GM18858 (cell line): ENCODE measurements around the gene DEDD2.

Experiments
- ATAC-seq: cut with Tn5 transposase; IDR thresholded peaks from one replicate; pipeline ENCODE4 v1.9.1; 2021; ENCODE audit not compliant: unreplicated experiment

The DEDD2 gene

GRCh38 chr19:42229301-42229854 lies 11.9 kb upstream of the DEDD2 start:
- ATAC-seq, result no peak

GRCh38 chr19:42228641-42229040 lies 11.2 kb upstream of the DEDD2 start:
- no peak for ATAC-seq

GRCh38 chr19:42226886-42227285 lies 9.4 kb upstream of the DEDD2 start:
- ATAC-seq, result no peak

GRCh38 chr19:42225718-42226292 lies 8.3 kb upstream of the DEDD2 start:
- no peak for ATAC-seq

DNA sequence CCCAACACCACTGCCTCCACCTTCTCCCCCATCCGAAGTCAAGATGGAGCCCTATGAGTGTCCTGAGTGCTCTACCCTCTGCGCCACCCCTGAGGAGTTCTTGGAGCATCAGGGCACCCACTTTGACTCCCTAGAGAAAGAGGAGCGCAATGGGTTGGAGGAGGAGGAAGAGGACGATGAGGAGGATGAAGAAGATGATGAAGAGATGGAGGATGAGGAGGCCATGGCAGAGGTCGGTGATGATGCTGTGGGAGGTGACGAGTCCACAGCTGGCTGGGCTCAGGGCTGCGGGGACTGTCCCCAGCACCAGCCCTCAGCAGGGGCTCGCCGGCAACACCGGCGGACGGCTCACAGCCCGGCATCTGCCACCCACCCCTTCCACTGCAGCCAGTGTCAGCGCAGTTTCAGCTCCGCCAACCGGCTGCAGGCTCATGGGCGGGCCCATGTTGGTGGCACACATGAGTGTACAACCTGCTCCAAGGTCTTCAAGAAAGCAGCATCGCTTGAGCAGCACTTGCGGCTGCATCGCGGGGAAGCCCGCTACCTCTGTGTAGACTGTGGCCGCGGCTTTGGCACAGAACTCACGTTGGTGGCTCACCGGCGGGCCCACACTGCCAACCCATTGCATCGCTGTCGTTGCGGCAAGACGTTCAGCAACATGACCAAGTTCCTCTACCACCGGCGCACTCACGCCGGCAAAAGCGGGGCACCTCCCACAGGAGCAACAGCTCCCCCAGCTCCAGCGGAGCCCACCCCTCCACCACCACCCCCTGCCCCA lies 7.7 kb upstream of the DEDD2 start:
- no peak for ATAC-seq

DNA sequence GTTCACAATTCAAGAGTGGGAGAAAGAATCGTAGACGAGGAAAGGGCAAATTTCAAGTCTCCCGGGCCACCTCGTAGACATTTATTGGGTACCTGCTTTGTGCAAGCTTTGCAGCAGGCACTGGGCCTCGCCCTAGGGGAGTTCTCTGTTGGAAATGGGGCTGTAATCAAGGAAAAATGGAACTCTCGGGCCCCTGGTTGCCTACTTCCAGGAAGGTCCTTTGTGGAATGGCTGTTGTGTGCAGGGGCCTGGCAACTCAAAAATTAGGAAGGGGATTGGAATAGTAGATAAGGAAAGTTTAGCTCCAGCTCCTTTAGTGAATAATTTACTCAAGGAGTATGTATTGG lies 3.2 kb upstream of the DEDD2 start:
- ATAC-seq, result no peak

DNA sequence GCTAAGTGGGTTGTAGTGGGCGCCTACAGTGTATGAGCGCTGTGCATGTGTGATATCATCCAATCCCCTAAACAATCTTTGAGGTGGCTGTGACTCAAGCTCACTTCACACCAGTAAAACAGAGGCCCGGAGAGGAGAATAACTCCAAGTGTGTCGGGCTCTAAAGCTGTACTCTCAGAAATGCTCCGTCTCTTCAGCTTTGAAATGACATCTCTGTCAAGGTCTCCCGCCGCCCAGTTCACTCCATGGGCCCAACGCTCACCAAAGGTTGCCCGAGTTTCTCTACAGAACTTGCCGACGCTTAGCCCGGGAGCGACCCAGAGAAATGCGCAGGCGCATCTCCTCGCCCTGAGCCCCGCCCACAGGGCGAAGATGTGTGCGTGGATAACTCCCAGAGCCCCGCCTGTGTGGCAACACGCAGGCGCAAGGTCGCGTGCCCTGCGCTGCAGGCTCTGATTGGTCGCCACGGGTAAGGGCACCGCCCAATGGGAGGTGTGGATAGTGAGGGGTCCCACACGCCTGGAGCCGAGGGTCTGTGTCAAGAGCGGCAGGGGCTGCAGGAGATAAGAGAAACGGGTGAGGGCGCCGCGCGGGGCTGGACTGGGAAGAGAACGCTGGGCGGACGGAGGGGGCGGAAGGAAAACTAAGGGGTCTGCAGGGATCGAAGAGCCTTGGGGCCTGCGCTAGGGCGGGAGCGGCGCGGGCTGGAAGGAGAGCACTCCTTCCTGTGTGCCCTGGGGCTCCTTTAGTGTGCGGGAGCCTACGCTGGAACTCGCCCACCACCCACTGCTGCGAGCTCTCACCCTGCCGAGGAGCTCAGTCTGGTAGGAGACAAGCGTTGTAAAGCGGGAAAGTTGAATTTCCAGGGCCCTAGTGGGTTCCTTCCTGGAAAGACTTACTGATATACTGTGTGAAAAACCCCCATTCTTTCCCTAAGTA lies 2.6 kb upstream of the DEDD2 start, which contains the start of gene ZNF526:
Gene ZNF526, plus strand, starts transcription at position 501 of the 939 bp plus-strand sequence. CDS start 4,092 bp downstream, outside the sequence.
- peak; percentile 76 for ATAC-seq

DNA sequence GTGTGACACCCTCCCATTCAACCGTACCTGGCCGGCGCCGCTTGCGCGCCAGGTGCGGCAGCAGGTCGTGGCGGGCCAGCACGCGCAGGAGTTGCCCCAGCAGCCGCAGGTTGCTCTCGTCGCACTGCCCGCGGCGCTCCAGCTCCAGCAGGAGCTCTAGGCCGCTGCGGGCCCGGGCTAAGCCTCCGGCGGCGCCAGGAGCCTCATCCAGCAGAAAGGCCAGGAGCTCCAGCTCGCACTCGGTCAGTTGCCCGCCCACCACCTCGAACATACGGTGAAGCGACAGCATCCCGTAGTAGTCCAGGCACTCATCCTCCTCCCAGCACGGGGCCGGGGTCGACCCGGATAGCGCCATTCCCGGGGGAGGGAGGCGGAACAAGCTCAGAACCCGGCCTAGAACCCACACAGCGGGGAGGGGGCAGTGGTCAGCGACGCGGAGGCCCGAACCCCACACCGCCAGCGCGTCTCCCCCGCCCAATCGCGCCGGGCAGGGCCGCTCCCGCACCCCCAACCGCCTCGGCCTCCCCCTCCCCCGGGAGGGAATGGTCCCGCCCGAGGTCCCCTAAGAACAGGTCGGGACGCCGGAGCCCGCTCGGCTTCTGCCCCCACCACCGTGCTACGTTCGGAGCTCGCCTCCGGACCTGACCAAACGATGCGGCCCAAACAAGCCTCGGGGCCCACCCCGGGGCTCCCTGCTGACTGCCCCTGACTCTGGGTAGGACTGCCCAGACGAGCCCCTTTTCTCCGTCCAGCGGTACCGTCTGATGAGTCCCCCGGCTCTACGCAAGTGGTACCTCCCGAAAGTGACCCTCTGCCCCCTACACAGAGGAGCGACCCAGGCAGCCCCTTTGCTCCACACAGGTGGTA lies 591 bp downstream of the DEDD2 start:
- no peak for ATAC-seq

DNA sequence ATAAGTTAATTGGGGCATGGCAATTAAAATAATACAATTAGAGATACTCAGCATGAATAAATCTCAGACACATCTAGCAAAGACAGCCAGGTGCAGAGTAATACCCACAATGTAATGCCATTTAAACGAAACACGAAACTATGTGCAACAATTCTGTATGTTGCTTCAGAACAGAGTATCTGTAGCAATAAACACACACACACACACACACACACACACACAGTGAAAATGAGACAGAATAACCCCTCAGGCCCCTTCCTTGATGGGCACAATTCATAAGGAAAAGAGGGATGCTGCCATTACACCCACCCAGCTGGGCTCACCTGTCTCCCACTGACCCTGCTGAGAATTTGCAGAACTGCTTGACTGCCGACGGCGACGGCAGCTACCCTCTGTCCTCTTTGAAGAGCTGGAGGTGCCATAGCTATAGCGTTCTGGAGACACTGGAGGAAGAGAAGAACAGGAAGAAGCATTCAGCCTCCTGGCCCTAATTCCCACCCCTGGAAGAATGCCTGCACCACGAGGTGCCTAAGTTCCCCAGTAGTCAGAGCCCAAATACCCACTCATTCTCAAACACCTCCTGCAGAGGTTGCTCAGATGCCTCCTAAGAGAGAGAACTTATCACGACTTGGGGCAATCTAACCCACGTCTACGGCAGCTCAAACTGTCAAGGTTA lies 2.5 kb downstream of the DEDD2 start:
- no peak for ATAC-seq

DNA sequence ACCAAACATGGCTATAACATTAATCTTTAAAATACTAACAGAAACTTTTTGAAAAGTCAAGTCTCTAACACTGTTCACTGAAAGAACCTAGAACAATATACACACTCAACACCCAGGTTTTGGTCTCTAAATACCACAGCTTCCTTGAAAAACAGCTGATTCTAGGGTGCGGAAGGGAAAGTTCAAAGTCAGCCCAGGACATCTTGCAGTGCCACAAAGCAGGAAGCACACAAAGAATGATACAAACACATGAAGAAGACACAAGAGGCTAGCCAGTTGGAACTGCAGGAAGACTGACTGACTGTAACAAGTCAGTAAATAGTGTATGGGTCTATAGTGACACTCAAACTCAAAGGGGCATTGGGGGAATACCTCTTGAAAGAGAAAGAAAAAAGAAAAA lies 4.6 kb downstream of the DEDD2 start:
- no peak for ATAC-seq

- no peak for ATAC-seq
These were observed 8.9 kb downstream of the DEDD2 start for GRCh38 chr19:42208612-42209011.

DNA sequence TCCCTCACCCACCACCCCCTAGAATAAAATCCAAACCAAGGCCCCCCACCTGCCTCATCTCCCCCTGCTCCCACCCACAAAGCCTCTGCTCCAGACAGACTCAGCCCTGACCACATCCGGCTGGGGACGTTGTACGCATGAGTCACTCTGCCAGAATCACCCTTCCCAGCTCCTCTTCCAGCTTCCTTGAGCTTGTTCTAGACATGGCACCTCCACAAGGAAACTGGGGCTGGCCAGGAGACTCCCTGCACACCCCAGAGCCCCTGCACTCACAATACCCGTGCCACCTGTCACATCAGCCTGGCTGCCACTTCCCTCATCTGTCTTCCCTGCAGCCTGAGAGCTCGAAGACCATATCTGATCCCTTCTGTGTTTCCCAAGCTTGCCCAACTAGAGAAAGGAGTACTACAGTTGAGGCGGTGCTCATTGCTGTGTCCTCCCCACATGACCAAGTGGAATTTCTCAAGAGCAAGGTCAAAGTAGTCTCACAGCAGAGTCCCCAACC lies 9.7 kb downstream of the DEDD2 start:
- ATAC-seq, result no peak

DNA sequence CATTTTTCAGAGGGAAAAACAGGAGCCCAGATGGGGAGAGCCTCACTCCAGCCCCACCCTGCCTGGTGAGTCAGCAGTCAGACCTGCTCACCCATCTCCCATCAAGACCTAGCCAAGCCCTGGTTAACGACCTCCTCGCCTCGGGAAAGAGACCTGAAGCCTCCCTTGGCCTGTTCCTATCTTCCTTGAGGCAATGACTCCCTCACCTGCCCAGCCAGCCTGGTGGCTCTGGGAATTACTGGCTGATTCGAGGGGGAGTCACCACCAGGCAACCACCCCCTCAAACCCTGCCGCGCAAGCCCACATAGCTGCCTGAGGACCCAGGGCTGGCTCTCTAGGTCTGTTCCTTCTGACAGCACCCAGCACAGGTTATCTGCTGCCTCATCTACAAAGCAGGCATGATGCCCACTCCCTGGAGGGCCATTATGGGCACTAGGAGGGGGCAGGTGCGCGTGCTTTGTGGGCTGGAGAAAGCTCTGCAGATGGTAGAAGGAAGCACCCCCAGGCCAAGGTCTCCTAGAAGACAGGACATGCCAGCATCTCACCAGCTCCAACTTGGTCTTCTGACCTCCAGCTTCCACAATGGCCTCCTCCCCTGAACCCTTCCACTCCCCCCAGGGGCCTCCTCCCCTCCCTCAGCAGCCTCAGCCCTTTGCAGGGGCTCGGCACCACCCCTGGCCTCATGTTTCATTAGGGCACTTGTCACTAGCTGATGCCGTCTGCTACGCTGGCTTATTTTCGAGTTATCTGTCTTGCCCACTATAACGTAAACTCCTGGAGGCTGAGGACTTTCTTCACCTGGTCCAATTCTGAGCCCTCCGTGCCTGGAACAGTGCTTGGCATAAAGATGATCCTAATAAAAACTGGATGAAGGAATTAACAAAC lies 10.4 kb downstream of the DEDD2 start:
- ATAC-seq, result no peak

- no peak for ATAC-seq
These were observed 12.8 kb downstream of the DEDD2 start for GRCh38 chr19:42204664-42205063.

DNA sequence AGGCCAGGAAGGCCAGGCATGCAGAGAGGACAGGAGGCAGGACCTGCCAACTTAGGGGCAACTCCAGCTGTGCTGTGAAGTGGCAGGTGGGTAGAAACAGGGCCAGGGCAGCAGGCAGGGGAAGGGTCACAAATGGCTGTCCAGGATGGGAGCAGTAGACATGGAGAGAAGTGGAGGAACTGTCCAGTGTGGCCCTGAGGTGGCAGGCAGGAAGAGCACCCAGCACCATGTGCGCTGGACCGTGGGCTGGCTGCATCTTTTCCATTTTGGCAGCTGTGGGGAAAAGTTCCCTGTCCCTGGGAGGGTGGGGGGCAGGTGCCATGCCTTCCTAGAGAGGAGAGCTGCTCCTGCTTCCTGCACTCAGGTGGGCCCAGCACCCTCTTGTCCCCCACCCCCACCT lies 13.8 kb downstream of the DEDD2 start:
- ATAC-seq, result no peak

DNA sequence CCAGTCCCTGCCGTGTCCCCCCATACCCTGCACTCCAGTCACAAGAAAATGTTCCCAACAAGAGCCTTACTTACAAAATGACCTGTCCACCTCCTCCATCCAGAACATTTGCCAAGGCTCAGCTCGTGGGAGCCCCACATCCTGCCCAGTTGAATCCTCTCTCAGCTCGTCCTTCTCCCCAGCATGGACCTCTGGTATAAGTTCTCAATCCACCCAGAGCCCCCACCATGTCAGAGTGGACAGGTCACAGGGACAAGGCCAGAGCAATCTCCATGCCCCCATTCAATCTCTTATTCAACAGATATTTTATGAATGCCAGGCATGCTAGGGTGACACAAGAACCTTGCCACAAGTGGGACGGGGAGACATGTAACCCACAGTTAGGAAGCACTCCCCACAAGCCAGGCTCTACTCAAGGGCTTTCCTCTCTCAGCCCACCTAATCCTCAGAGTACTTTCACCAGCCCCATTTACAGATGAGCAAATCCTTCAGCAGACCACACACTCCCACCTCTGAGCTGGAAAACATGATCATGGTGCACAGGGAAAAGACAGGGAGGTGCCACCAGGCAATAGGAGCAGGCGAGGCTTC lies 15.1 kb downstream of the DEDD2 start:
- no peak for ATAC-seq

DNA sequence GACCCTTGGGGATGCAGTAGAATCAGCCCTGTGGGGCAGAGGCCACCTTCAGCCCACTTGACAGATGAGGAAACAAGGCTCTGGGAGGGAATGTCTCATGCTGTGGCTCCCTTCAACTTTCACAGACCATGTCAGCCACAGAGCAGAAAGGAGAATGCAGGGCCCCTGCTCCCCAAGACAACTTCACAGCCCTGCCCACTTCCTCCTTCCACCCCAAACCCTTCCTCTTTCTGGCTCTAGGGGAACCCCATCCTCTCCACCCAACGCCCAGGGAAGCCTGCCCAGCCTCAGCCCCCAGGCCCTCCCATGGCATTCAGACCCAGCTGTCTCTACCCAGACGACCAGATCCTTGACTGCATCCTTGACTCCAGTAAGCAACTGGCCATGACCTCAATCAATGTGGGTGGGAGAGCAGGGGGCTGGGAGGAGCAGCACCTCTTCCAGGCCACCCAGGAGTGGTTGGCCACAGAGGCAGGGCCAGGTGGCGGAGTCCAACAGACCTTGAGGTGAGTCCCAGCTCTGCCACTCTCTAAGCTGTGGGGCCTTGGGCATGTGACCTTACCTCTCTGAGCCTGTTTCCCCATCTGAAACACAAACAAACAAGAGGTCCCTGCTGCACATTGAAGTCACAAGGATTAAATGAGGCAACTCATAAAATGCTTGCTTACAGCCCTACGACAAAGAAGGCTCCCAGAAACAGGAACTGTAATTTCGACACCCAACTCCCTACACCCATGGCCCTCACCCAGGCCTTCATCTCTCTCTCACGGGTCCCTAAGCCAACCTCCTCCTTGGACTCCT lies 15.8 kb downstream of the DEDD2 start:
- no peak for ATAC-seq
